ENCODE measurements around the gene ARHGEF26. TPM values are rescaled to one million over a fixed set of nuclear protein-coding genes. Genes with fewer than 3 reads are reported as not detected.
"Not testable (repeated sequence)": the region's sequence is repeated elsewhere in the genome, so short reads cannot be mapped to it uniquely, and the experiment has no call there.

Gene ARHGEF26, protein sequence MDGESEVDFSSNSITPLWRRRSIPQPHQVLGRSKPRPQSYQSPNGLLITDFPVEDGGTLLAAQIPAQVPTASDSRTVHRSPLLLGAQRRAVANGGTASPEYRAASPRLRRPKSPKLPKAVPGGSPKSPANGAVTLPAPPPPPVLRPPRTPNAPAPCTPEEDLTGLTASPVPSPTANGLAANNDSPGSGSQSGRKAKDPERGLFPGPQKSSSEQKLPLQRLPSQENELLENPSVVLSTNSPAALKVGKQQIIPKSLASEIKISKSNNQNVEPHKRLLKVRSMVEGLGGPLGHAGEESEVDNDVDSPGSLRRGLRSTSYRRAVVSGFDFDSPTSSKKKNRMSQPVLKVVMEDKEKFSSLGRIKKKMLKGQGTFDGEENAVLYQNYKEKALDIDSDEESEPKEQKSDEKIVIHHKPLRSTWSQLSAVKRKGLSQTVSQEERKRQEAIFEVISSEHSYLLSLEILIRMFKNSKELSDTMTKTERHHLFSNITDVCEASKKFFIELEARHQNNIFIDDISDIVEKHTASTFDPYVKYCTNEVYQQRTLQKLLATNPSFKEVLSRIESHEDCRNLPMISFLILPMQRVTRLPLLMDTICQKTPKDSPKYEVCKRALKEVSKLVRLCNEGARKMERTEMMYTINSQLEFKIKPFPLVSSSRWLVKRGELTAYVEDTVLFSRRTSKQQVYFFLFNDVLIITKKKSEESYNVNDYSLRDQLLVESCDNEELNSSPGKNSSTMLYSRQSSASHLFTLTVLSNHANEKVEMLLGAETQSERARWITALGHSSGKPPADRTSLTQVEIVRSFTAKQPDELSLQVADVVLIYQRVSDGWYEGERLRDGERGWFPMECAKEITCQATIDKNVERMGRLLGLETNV
- total RNA-seq = under 1 TPM; 0.14 to 0.17 TPM

- Mint-ChIP-seq H3K9me3 (peaks cover 3% of the 10 kb centered on the region), H3K27ac (no peak within 1 kb of the TSS), H3K4me3 (peak within 1 kb of the TSS; percentile 77), H3K27me3 (peaks cover 46 to 51% of the 10 kb centered on the region in 2 donors), H3K36me3 (peaks cover 5% of the 10 kb centered on the region), H3K4me1 (ENCODE audit: low read depth in 2 of 2) (peaks cover 7 to 12% of the 10 kb centered on the region in 2 donors)
- ATAC-seq = peak; percentile 91 to 93
- peak; percentile 64 for DNase-seq (ENCODE audit: low spot score)
These were observed at the start of gene ARHGEF26 for GRCh38 chr3:154120961-154121700. Gene ARHGEF26 (plus strand): TSS chr3:154121390. CDS start chr3:154121993, 603 bp downstream.

GRCh38 chr3:154074966-154075365, 46.2 kb upstream of the ARHGEF26 start:
- Mint-ChIP-seq H3K4me3 (no peak overlapping the region), H3K27me3 (no peaks in the 10 kb centered on the region), H3K36me3 (no peaks in the 10 kb centered on the region), H3K9me3 (peaks cover 7% of the 10 kb centered on the region), H3K4me1 (ENCODE audit: low read depth in 2 of 2) (no peaks in the 10 kb centered on the region), H3K27ac (no peak overlapping the region)
- DNase-seq (ENCODE audit: low spot score) = no peak
- ATAC-seq = no peak

- H3K27me3 Mint-ChIP-seq = no peaks in the 10 kb centered on the region
- no peak overlapping the region for H3K4me3 Mint-ChIP-seq
- no peak overlapping the region for H3K27ac Mint-ChIP-seq
- no peaks in the 10 kb centered on the region for H3K36me3 Mint-ChIP-seq
- H3K9me3 Mint-ChIP-seq = peaks cover 7% of the 10 kb centered on the region
- no peaks in the 10 kb centered on the region for H3K4me1 Mint-ChIP-seq (ENCODE audit: low read depth in 2 of 2)
- no peak for DNase-seq (ENCODE audit: low spot score)
- no peak for ATAC-seq
These were observed 42.5 kb upstream of the ARHGEF26 start for GRCh38 chr3:154078672-154079071.

- no peaks in the 10 kb centered on the region for H3K36me3 Mint-ChIP-seq
- ATAC-seq (no peak), DNase-seq (ENCODE audit: low spot score) (no peak)
- no peak overlapping the region for H3K4me3 Mint-ChIP-seq
- H3K4me1 Mint-ChIP-seq (ENCODE audit: low read depth in 2 of 2) = no peaks in the 10 kb centered on the region
- H3K9me3 Mint-ChIP-seq = peaks cover 4% of the 10 kb centered on the region
- no peaks in the 10 kb centered on the region for H3K27me3 Mint-ChIP-seq
- no peak overlapping the region for H3K27ac Mint-ChIP-seq
These were observed 39.9 kb upstream of the ARHGEF26 start for GRCh38 chr3:154081305-154081704.

DNA sequence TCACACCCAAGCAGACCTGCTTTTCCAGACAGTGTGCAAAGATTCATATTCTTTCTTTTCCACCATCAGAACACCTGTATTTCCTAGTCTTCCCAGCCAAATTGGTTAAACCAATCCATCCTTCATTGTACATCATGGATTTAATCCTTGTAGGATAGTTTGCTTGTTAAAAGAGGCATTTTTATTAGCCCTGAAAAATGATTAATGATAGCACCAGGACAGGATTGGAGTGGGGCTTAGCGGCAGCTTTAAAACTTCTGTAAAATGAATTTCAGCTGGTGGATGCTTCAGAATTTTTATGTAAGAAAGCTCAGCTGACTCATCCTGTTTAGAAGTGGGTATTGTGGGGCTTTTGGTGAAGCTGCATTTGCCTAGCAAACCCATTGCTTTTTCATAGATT, 36.1 kb upstream of the ARHGEF26 start:
- DNase-seq (ENCODE audit: low spot score) = no peak
- Mint-ChIP-seq H3K27me3 (no peaks in the 10 kb centered on the region), H3K4me1 (ENCODE audit: low read depth in 2 of 2) (no peaks in the 10 kb centered on the region), H3K36me3 (no peaks in the 10 kb centered on the region), H3K27ac (no peak overlapping the region), H3K4me3 (no peak overlapping the region), H3K9me3 (peaks cover 4% of the 10 kb centered on the region)
- ATAC-seq = no peak

DNA sequence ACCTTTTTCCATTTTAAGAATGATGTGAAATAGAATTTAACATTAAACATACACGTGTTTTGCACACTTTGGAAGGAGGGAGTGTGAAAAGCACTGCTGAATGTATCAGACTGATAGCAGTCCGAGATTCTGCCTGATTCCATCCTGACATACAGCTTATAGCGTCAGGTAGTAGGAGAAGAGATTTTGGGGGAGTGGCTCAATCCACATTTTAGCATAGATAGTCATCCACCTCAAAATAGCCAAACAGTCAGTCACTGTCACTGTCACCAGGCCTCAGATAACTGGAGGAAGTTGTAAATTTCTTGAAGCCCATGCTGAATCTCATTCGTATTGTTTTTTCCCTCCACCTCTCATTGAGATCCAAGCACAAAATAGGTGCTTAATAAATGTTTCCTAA, 35.4 kb upstream of the ARHGEF26 start:
- no peak overlapping the region for H3K27ac Mint-ChIP-seq
- DNase-seq (ENCODE audit: low spot score) = no peak
- H3K36me3 Mint-ChIP-seq = no peaks in the 10 kb centered on the region
- no peaks in the 10 kb centered on the region for H3K27me3 Mint-ChIP-seq
- no peaks in the 10 kb centered on the region for H3K4me1 Mint-ChIP-seq (ENCODE audit: low read depth in 2 of 2)
- H3K4me3 Mint-ChIP-seq = no peak overlapping the region
- no peak for ATAC-seq
- H3K9me3 Mint-ChIP-seq = peaks cover 4% of the 10 kb centered on the region

DNA sequence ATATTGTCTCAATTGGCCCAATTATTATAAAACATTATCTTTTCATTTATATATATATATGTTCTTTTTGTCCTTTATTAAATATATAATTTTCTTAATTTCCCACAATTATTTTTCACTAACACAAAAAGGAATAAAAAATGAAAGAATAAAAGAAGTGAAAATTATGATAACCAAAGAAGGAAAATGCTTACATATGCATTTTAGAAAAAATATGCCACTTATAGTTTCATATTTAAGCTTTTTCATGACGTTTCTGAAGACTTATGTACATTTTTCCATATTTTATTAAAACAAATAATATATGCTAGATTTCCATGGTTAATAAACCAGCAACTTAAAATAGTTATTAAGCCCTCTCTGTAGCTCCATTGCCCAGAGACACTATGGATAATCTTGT, 34.9 kb upstream of the ARHGEF26 start:
- no peak for ATAC-seq
- no peaks in the 10 kb centered on the region for H3K27me3 Mint-ChIP-seq
- no peaks in the 10 kb centered on the region for H3K4me1 Mint-ChIP-seq (ENCODE audit: low read depth in 2 of 2)
- no peak overlapping the region for H3K4me3 Mint-ChIP-seq
- H3K36me3 Mint-ChIP-seq = no peaks in the 10 kb centered on the region
- DNase-seq (ENCODE audit: low spot score) = no peak
- H3K27ac Mint-ChIP-seq = no peak overlapping the region
- peaks cover 4% of the 10 kb centered on the region for H3K9me3 Mint-ChIP-seq

- not testable (repeated sequence) for H3K4me1 Mint-ChIP-seq (ENCODE audit: low read depth in 2 of 2); H3K9me3 Mint-ChIP-seq; H3K27ac Mint-ChIP-seq; H3K4me3 Mint-ChIP-seq; H3K27me3 Mint-ChIP-seq; H3K36me3 Mint-ChIP-seq; DNase-seq (ENCODE audit: low spot score); ATAC-seq
These were observed 33.3 kb upstream of the ARHGEF26 start for GRCh38 chr3:154087756-154088480.

- ATAC-seq = no peak
- no peaks in the 10 kb centered on the region for H3K9me3 Mint-ChIP-seq
- no peak overlapping the region for H3K27ac Mint-ChIP-seq
- DNase-seq (ENCODE audit: low spot score) = no peak
- no peaks in the 10 kb centered on the region for H3K36me3 Mint-ChIP-seq
- H3K27me3 Mint-ChIP-seq = peaks cover 0 to 7% of the 10 kb centered on the region in 2 donors
- no peak overlapping the region for H3K4me3 Mint-ChIP-seq
- no peaks in the 10 kb centered on the region for H3K4me1 Mint-ChIP-seq (ENCODE audit: low read depth in 2 of 2)
These were observed 31.5 kb upstream of the ARHGEF26 start for GRCh38 chr3:154089421-154090420.

DNA sequence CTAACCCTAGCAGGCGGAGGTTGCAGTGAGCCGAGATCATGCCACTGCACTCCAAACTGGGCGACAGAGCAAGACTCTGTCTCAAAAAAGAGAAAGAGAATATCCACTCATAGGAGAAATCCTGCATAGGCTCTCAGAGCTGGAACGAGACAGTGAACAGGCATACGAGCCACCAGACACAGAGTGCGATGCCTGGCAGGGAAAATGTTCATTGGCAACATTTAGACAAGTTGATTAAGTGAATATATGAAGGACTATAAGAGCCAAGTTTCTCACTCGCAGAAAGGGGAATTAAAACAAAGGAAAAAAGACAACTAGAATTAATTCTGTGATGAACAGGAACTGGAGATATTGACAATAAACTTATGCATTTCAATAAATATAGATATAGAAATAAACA, 27.1 kb upstream of the ARHGEF26 start:
- Mint-ChIP-seq H3K9me3 (no peaks in the 10 kb centered on the region), H3K36me3 (no peaks in the 10 kb centered on the region), H3K4me3 (no peak overlapping the region), H3K27me3 (peaks cover 0 to 7% of the 10 kb centered on the region in 2 donors), H3K27ac (no peak overlapping the region), H3K4me1 (ENCODE audit: low read depth in 2 of 2) (no peaks in the 10 kb centered on the region)
- DNase-seq (ENCODE audit: low spot score) = no peak
- no peak for ATAC-seq

DNA sequence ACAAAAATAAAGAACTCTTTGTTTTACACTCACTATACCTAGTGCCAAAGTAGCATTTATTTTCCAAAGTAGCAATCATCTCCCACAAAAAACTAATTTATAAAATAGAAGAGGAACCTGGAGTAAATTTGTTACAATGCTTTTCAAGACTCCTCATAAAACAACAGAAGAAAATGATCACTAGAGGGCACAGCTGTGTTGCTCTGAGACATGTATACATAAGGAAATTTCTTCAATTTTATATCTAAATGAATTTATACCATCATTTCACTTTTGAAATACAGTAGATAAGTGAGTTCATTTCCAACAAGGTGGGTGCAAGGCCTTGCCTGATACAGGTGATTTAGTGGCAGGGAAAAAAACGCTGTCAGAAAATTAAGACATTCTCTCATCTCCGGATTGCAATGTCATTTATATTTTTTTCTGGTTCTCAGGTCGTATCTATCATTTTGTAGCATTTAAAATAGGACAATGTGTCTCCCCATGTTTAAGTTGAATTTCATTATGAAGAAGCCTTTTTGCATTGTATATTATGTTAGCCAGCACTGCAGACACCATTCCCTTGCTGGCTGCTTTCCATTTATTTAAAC, 25.3 kb upstream of the ARHGEF26 start:
- H3K9me3 Mint-ChIP-seq = no peaks in the 10 kb centered on the region
- ATAC-seq (no peak), DNase-seq (ENCODE audit: low spot score) (no peak)
- no peak overlapping the region for H3K4me3 Mint-ChIP-seq
- H3K27ac Mint-ChIP-seq = no peak overlapping the region
- no peaks in the 10 kb centered on the region for H3K36me3 Mint-ChIP-seq
- peaks cover 0 to 7% of the 10 kb centered on the region in 2 donors for H3K27me3 Mint-ChIP-seq
- H3K4me1 Mint-ChIP-seq (ENCODE audit: low read depth in 2 of 2) = no peaks in the 10 kb centered on the region

DNA sequence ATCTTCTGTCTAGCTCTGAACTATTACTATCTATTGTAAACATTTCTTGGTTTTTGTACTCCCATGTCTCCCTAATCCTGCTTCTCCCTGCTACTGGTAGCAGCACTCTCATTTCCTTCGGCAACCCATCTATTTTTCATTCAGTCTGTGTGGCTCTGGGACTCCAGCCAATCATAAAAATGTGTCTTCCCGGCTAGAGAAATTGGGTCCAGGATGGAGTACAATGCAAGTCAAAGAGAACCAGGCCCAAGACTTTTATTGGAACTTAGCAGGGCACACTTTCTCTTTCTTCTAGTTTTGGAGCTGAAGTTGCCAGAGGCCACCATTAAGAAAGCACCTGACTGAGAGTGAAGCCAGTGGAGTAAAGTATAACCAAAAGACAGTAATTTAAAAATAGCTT, 22.8 kb upstream of the ARHGEF26 start:
- H3K4me1 Mint-ChIP-seq (ENCODE audit: low read depth in 2 of 2) = no peaks in the 10 kb centered on the region
- DNase-seq (ENCODE audit: low spot score) (no peak), ATAC-seq (no peak)
- H3K27ac Mint-ChIP-seq = no peak overlapping the region
- H3K9me3 Mint-ChIP-seq = no peaks in the 10 kb centered on the region
- no peak overlapping the region for H3K4me3 Mint-ChIP-seq
- peaks cover 0 to 1% of the 10 kb centered on the region in 2 donors for H3K27me3 Mint-ChIP-seq
- no peaks in the 10 kb centered on the region for H3K36me3 Mint-ChIP-seq
